OCI-LY7 (cell line): ENCODE measurements around the gene NEK11. TPM values are rescaled to one million over a fixed set of nuclear protein-coding genes. Genes with fewer than 3 reads are reported as not detected.

Experiments
- BruUV-seq: library from RNA; stranded (reverse); fragments of 400-500 nt; replicated peaks from 2 replicates; lab custom pipeline; 2021; lab: Mats Ljungman, UMichigan
- CTCF ChIA-PET: fragments of 300-600 bp; sonication (Branson Sonifier 250); formaldehyde crosslinking; loops from one replicate; lab custom pipeline; 2022; ENCODE audit warnings: antibody characterized with exemption; ENCODE audit not compliant: unreplicated experiment; lab: Charles Lee
- POLR2A ChIA-PET: fragments of 300-600 bp; sonication (Branson Sonifier 250); formaldehyde crosslinking; loops from one replicate; lab custom pipeline; 2022; ENCODE audit warnings: antibody characterized with exemption; lab: Charles Lee
- DNase-seq: peaks from one replicate; pipeline ENCODE4 v3.0.0-alpha.2; 2015; ENCODE audit warnings: low spot score
- H2AFZ ChIP-seq: fragments of 200-600 bp; sonication (generic), shearing (Covaris generic); 2 replicates; pipeline ENCODE4 v1.6.1; 2014; ENCODE audit warnings: mild to moderate bottlenecking, antibody characterized with exemption, low read length, moderate library complexity
- H3K27ac ChIP-seq: fragments of 200-600 bp; sonication (generic); 2 replicates; pipeline ENCODE4 v1.5.1; 2014; ENCODE audit warnings: mixed run types, low read depth, mild to moderate bottlenecking, moderate library complexity, low read length, inconsistent platforms; ENCODE audit not compliant: poor library complexity, severe bottlenecking
- H3K36me3 ChIP-seq: fragments of 200-600 bp; sonication (generic); 2 replicates; pipeline ENCODE4 v1.6.1; 2014; ENCODE audit warnings: mild to moderate bottlenecking, antibody characterized with exemption, low read length, moderate library complexity, mixed read lengths; ENCODE audit not compliant: insufficient read depth
- H3K4me1 ChIP-seq: fragments of 200-600 bp; sonication (generic); 2 replicates; pipeline ENCODE4 v1.5.1; 2014; ENCODE audit warnings: mild to moderate bottlenecking, low read length; ENCODE audit not compliant: insufficient read depth, poor library complexity, severe bottlenecking
- H3K4me2 ChIP-seq: fragments of 200-600 bp; sonication (generic); 2 replicates; pipeline ENCODE4 v1.6.1; 2014; ENCODE audit warnings: mild to moderate bottlenecking, low read length
- H3K4me3 ChIP-seq: fragments of 200-600 bp; sonication (generic); 2 replicates; pipeline ENCODE4 v1.5.1; 2014; ENCODE audit warnings: mild to moderate bottlenecking, low read depth, low read length; ENCODE audit not compliant: poor library complexity, severe bottlenecking
- H3K79me2 ChIP-seq: fragments of 200-600 bp; sonication (generic); 2 replicates; pipeline ENCODE4 v1.6.1; 2016; ENCODE audit warnings: low read depth, mild to moderate bottlenecking, low read length, moderate library complexity, mixed read lengths; ENCODE audit not compliant: insufficient read depth
- H3K9me2 ChIP-seq: fragments of 200-600 bp; sonication (generic); 2 replicates; pipeline ENCODE4 v1.6.1; 2016; ENCODE audit warnings: mild to moderate bottlenecking, low read length, mixed read lengths; ENCODE audit not compliant: insufficient read depth
- H3K9me3 ChIP-seq: fragments of 200-600 bp; sonication (generic); 2 replicates; pipeline ENCODE4 v1.6.1; 2014; ENCODE audit warnings: mild to moderate bottlenecking, mixed run types, low read length, mixed read lengths
- H4K20me1 ChIP-seq: fragments of 200-600 bp; sonication (generic); 2 replicates; pipeline ENCODE4 v1.6.1; 2014; ENCODE audit warnings: mild to moderate bottlenecking, antibody characterized with exemption, low read length, moderate library complexity, mixed read lengths; ENCODE audit not compliant: insufficient read depth
- EZH2phosphoT487 ChIP-seq: fragments of 200-600 bp; sonication (generic); IDR thresholded peaks from 2 replicates; pipeline ENCODE4 v1.6.1; 2018; ENCODE audit warnings: low read depth, borderline replicate concordance, mild to moderate bottlenecking, mixed run types, antibody characterized with exemption, low read length, moderate library complexity, mixed read lengths
- intact Hi-C: fragments of 100-400 bp; cut with micrococcal nuclease; formaldehyde crosslinking; loops from one replicate; pipeline ENCODE4 v1.10.0; 2022; ENCODE audit not compliant: unreplicated experiment
- total RNA-seq, 2 experiments: library from RNA; depleted of rRNA in 1 of 2; stranded (reverse); fragments of >200 nt in 1 of 2; shearing (Covaris generic) in 1 of 2; gene quantifications; 2 replicates each; pipeline ENCODE4 v1.2.3, GENCODE V29; 2014 to 2022
- TF ChIP-seq, protein P1 (sequence below): fragments of 200-600 bp; sonication (generic); conservative IDR thresholded peaks from 2 replicates; pipeline ENCODE4 v1.5.1; 2014; ENCODE audit warnings: mild to moderate bottlenecking, antibody characterized with exemption, low read length, moderate library complexity, mixed read lengths

The NEK11 gene
- total RNA-seq, 2 experiments from 2014 or later, result 0.47 to 1.5 TPM

DNA sequence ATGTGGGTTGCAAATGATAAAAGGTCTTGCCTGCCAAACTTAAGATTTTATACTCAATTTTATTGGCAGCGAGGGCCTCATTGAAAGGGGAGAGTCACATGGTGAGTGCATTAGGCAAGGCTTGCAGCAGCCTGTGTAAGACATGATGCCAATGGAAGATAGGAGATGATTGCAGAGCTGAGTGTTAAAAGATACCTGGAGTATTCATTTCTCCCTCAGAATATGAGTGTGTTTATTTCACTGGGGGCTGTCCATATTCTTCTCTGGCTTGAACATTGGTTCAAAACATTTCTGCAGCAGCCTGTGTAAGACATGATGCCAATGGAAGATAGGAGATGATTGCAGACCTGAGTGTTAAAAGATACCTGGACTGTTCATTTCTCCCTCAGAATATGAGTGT lies 189.7 kb downstream of the NEK11 start:
- no peak overlapping the region for H3K27ac ChIP-seq
- no peak for DNase-seq
- no peaks in the 10 kb centered on the region for H3K9me2 ChIP-seq
- ChIA-PET POLR2A (no interaction called here), CTCF (no interaction called here)
- intact Hi-C loops, result no loop called here
- no peak overlapping the region for H3K4me3 ChIP-seq
- no peaks in the 10 kb centered on the region for H3K79me2 ChIP-seq
- H3K4me1 ChIP-seq, result no peaks in the 10 kb centered on the region
- no peaks in the 10 kb centered on the region for H3K36me3 ChIP-seq
- no peak for TF ChIP-seq EZH2phosphoT487
- TF ChIP-seq, protein P1, sequence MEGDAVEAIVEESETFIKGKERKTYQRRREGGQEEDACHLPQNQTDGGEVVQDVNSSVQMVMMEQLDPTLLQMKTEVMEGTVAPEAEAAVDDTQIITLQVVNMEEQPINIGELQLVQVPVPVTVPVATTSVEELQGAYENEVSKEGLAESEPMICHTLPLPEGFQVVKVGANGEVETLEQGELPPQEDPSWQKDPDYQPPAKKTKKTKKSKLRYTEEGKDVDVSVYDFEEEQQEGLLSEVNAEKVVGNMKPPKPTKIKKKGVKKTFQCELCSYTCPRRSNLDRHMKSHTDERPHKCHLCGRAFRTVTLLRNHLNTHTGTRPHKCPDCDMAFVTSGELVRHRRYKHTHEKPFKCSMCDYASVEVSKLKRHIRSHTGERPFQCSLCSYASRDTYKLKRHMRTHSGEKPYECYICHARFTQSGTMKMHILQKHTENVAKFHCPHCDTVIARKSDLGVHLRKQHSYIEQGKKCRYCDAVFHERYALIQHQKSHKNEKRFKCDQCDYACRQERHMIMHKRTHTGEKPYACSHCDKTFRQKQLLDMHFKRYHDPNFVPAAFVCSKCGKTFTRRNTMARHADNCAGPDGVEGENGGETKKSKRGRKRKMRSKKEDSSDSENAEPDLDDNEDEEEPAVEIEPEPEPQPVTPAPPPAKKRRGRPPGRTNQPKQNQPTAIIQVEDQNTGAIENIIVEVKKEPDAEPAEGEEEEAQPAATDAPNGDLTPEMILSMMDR, result no peak
- no TSS peak for BruUV-seq
- no peaks in the 10 kb centered on the region for H4K20me1 ChIP-seq
- no peak overlapping the region for H2AFZ ChIP-seq
- no peaks in the 10 kb centered on the region for H3K9me3 ChIP-seq
- H3K4me2 ChIP-seq, result no peak overlapping the region

DNA sequence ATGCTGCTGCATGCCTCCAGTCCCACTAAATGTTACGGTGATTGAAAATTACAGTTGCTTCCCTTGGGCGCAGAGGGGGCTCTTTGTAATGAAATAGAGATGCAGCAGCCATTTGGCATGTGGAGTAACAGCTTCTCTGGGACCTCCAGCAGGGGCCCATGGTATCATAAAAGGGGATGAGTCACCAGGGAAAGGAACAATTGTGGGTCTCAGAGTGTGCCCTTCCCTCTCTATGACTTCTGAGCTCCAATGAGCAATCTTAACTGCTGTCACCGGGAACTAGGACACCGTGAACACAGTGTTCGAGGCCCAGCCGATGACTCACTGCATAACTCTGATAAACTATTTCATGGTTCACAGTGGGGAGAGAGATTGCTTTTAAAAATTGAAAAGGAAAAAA lies 190.1 kb downstream of the NEK11 start:
- Histone ChIP-seq H3K36me3 (no peaks in the 10 kb centered on the region), H3K9me3 (no peaks in the 10 kb centered on the region), H3K4me3 (no peak overlapping the region), H3K79me2 (no peaks in the 10 kb centered on the region), H3K9me2 (no peaks in the 10 kb centered on the region), H3K27ac (no peak overlapping the region), H3K4me1 (no peaks in the 10 kb centered on the region), H4K20me1 (no peaks in the 10 kb centered on the region), H2AFZ (no peak overlapping the region), H3K4me2 (no peak overlapping the region)
- ChIA-PET POLR2A (no interaction called here), CTCF (no interaction called here)
- intact Hi-C loops, result no loop called here
- no TSS peak for BruUV-seq
- TF ChIP-seq, protein P1, result no peak
- no peak for TF ChIP-seq EZH2phosphoT487
- DNase-seq, result no peak

DNA sequence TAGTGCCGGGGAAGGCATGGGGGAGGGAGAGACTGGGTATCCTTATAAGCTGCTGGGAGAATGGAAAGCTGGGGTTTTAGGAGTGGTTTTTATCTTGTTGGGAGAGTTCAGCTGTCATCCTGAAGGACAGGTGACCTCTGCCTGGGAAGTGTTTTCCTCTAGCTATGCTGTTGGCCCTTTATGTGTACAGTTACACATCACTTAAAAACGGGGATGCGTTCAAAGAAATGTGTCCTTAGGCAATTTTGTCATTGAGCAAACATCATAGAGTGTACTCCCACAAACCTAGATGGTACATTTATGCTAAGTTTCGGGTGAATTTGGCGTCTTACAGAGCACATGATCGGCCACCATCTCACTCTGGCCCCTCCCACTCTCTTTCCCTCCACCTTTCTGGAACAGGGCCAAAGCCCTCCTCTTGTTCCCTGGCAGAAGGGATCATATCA lies 190.6 kb downstream of the NEK11 start:
- TF ChIP-seq, protein P1, result no peak
- no peak for TF ChIP-seq EZH2phosphoT487
- ChIA-PET POLR2A (no interaction called here), CTCF (no interaction called here)
- no TSS peak for BruUV-seq
- H4K20me1 ChIP-seq, result no peaks in the 10 kb centered on the region
- H3K27ac ChIP-seq, result no peak overlapping the region
- H3K9me3 ChIP-seq, result no peaks in the 10 kb centered on the region
- H3K4me2 ChIP-seq, result no peak overlapping the region
- no peaks in the 10 kb centered on the region for H3K9me2 ChIP-seq
- no peak for DNase-seq
- intact Hi-C loops, result no loop called here
- no peak overlapping the region for H3K4me3 ChIP-seq
- no peaks in the 10 kb centered on the region for H3K4me1 ChIP-seq
- no peak overlapping the region for H2AFZ ChIP-seq
- H3K36me3 ChIP-seq, result no peaks in the 10 kb centered on the region
- H3K79me2 ChIP-seq, result no peaks in the 10 kb centered on the region
